ENCODE measurements around the gene TMEM255B.
"Not testable (repeated sequence)": the region's sequence is repeated elsewhere in the genome, so short reads cannot be mapped to it uniquely, and the experiment has no call there.

The TMEM255B gene

DNA sequence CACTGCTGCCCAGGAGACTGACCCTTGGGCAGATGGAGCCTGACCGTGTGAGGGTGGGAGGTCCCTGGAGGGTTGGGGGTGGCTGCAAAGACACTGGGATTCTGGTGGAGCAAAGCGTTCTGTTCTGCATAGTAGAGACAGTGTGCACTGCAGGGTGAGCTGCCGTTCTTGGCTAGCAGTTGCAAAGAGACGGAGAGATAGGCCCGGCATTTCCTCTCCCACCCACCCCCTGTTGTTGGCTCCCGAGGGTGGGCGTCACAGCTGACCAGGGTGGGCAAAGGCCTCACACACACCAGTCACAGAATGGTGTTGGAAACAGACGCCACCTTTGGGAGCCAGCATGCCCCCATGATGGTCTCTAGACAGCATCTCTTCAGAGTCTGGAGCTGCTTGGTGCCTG is 11.4 kb downstream of the TMEM255B start:
- no peak for DNase-seq

DNA sequence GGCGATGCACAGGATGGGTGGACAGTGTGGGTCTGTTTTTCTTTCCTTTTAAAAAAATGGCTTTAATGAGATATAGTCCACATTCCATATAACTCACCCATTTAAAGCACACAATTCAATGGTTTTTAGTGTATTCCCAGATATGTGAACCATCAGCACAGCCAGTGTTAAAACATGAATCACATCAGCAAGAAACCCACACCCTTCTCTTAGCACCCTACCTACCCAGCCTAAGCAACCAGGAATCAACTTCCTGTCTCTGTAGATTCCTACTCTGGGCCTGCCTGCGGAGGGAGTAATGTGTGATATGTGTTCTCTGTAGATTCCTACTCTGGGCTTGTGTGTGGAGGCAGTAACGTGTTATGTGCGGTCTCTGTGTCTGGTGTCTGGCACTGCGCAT is 11.9 kb downstream of the TMEM255B start:
- no peak for DNase-seq

DNA sequence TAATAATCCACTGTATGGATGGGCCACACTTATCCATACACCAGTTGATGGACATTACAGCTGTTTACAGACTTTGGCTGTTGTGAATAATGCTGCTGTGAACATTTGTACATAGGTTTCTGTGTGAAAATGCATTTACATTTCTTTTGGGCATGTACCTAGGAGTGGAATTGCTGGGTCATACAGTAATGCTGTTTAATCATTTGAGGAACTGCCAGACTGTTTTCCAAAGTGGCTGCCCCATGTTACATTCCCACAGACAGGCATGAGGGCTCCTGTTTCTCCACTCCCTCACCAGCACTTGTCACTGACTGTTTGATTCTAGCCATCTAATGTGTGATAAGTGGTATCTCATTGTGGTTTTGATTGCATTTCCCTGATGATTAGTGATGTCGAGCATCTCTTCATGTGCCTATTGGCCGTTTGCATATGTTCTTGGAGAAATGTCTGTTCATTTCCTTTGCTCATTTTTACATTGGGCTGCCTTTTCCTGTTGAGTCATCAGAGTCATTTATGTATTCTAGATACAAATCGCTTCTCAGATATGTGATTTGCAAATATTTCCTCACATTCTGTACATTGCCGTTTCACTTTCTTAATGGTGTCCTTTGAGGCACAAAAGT is 12.8 kb downstream of the TMEM255B start:
- DNase-seq, result no peak

DNA sequence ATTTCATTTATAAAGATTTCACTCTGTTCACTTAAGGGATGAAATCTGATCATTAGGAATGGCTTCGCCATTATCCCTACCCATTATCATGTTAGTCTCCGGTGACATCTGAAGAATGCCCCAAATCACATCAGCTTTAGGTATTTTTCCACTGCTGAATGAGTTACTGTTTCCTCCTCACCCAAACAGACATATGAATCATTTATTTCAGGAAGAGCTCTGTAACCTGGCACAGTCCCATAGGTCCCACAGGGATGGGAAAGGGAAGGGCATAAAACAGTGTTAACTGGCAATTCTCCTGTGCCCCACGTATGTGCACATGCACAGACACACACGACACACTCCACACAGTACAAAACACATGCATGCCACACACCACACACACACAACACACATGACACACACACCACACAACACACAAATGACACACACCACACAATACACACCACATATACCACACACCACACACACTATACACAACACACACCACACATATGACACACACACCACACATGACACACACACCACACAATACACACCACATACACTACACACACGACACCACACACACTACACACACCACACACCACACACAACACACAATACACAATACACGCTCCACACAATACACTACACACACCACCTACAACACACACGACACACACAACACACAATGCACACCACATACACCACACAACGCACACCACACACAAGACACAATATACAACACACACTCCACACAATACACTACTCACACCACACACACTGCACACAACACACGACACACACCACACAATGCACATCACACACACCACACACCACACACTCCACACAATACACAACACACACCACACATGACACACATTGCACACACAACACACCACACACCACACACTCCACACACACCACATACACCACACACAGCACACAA is 15.4 kb downstream of the TMEM255B start:
- DNase-seq, result no peak

DNA sequence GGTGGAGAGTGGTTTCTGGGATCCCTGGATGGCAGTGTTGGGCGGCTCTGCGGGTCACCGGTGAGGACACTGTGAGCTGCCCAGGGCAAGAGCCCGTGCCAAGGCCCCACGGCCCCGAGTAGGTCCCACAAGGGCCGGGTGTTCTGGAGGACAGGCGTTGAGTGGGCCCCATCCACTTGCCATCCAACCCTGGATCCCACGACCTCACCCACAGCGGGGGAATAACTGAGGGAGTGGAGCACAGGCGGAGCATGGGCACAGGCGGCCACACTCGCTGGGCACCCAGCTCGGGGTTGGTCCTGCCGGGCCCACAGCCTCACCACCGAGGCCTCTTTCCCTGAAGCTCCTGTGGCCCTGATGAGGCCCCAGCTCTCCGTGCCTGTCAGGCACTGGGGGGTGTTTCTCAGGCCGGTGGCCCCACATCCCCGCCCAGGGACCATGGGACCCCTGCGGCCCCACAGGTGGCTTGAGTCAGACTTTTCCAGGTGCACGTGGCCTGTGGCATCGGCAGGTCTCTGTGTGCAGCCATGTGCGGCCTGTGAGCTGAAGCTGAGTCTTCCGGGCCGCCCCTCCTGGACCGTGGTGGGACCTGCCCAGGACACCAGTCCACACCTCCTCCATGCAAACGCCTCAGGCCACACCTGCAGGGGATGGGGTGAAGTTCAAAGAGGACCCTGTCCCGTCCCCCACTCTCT is 16.6 kb downstream of the TMEM255B start:
- DNase-seq, result no peak

DNA sequence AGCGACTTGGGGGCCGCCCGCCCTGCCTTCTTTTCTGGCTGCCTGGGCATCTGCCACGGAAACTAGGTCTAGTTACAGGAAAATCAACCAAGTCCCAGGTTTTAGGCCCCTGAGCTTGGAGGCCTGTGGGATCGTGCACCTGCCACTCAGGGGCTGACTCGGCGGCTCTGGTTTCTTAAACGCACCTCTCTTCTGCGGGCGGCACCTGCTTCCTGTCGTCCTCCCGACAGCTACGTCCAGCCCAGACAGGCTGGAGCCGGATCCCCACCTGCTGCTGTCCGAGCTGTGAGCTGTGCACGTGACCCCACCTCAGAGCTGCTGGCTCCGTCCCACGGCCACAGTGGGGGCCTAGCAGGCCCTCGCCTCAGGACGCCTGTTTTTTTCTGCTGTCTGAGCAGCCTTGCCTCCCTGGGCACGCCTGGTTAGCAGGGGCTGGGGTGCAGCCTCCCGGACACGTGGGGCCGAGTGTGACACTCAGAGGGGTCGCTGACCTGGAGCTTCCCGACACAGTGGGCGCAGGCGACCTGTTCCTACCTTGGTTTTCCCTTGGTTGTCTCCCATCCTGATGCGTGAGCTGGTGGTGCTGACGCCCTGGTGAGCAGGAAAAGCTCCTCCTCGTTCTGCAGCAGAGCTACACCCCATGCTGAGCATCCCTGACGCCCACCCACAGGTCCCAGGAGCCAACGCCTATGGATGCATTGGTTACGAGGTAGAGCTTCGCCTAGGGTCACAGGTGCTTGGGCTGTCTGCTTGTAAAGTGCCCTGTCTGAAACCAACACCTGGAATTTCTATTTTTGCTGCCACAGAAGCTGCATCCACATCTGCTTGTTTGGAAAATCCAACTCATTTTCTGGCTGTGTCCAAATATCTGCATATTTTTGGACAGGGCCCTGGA is 17.5 kb downstream of the TMEM255B start:
- no peak for DNase-seq

DNA sequence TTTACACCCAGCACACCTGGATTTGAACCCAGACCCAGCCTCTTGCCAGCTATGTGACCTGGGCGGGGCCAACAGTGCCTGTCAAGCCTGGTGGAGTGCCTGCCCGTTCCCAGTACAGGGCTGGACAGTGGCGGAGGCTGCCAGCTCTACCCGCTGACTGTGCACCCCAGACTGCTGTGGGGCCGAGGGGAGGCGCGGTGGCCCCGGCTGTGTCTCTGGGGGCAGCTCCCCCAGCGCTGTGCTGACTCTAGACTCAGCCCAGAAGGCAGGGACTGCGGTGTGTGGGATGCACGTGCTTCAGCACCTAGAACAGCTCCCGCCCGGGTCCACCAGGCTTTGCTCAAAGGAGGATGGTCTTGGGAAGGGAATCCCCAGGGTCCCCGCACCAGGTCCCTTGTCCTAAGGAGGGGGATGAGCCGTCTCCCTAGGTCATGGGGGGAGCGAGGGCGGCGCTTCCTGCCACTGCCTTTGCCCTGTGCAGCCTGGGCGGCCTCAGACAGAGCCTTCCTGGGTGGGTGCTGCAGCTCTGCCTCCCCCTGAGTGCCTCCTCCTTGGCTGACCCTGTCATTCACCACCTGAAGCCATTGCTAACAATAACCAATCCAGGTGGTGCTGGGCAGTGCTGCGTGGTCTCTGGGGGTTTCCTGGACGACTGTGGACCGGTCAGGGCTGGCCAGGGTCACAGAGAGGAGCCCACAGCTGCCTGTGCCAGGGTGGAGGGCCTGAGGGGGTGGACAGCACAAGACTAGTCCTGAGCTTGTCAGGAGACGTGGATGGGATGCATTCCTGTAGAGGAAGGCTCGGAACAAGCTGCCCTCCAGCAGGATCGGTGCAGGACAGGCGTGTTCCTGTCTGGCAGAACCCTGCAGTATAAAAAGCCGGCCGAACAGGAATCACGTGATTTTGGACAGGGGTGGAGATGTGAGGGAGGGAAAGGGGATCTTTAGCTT is 18.6 kb downstream of the TMEM255B start:
- DNase-seq, result no peak

DNA sequence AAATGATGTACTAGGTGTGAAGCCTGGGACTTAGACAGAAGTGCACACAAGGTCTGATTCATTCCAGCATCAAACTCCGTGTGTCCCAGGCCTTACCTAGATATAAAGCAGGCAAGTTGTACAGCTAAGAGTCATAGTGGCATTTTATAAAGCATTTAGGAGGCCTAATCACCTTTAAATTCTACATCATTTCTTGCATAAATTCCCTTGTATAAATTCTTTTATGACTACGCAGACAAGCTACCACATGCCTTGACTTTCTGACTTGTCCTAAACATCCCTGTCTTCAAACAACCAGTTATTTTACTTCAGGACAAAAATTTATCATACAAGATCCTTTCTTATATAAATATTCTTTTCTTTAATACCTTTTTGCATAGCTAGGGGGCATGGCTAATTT is 22.5 kb downstream of the TMEM255B start:
- no peak for DNase-seq

DNA sequence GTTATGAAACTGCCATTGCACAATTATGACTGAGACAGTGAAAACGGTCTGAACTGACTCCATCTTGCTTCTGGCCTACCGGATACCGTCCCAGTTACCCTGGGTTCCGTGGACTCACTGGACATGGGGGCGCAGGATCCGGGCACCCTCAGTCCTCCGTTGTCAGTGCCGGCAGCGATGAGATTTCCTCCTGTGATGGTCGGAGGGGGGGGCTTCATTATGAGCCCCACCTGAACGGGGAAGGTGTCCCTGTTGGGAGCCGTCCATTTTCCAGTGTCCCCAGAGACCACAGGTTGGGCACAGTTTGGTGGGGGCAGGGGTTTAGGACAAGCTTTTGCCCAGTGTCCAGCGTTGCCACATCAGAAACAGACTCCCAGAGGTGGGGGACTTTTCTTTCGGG is 23.4 kb downstream of the TMEM255B start:
- DNase-seq, result no peak

DNA sequence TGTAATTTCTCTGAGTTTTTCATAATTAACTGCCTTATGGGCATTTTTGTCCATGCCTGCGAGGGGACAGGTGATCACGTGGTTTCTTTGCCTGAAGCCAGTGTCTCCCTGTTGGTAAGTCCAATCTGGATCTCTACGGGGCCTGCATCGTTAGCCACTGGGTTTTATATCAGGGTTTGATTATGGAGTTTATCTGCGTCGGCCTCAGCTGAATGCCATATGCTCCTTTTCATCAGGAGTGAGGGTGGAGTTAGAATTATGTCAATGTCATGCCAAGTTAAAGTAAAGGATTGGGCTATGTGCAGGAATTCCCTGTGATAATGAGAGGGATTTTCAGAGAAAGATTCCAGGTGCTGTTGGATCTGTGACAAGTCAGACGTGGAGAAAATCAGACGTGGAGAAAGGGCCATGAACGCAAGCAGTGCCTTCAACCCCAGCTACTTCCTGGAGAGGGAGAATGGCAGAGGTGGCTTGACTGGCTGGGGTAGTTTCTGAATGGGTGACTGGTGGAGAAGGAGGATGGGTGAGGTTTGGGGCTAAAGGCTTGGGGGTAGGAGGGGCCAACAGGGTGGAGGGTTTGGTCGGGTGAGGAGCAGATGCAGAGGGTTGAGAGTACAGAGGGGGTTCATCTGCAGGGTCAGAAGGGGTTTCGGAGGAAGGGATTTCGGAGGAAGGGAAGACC is 24.3 kb downstream of the TMEM255B start:
- DNase-seq, result no peak

DNA sequence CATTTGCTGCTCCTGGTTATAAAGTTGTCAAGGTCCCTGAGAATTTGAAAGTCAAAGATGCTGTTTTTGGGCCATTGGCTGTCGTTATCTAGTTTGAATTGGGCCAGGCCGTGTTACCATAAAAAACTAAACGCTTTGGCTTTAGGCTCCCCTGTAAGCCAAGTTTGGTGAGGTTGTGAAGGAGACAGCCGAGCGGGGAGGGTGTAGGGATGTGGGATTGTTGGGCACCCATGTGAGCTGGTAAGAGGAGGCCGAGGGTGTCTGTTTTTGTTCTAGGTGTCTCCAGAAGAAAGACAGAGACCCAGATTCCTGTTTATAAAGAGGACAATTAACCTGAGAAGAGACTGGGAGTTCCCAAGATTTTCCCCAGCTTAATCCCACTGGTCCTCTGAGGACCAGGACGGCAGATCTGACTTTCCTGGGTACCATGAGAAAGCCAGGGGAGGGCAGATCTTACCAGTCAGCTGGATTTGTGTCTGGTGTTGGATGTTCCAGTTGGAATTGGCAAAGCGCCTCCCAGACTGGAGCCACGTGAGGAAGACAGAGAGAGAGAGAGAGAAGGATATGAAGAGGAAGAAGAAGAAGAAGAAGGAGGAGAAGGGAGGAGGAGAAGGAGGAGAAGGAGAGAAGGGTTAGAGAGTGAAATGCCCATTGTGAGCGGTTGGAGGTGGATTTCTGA is 25.1 kb downstream of the TMEM255B start:
- DNase-seq, result no peak

DNA sequence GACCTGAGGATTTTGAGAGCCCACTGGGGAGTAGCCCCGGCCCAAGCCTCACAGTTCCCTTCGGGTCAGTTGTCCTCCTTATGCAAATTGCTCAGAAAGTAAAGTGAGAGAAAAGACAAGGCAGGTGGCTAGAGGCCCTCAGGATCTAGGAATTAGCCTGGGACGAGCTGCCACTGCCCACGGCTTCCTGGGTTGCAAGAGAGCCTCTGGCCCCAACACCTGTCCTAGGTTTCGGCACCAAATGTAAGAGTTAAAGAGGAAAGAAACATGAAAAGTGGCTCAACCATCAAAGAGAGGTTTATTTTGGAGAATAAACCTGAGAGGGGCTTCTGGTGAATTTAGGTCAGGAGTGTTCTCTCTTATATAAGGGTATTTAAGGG is 25.6 kb downstream of the TMEM255B start:
- no peak for DNase-seq

DNA sequence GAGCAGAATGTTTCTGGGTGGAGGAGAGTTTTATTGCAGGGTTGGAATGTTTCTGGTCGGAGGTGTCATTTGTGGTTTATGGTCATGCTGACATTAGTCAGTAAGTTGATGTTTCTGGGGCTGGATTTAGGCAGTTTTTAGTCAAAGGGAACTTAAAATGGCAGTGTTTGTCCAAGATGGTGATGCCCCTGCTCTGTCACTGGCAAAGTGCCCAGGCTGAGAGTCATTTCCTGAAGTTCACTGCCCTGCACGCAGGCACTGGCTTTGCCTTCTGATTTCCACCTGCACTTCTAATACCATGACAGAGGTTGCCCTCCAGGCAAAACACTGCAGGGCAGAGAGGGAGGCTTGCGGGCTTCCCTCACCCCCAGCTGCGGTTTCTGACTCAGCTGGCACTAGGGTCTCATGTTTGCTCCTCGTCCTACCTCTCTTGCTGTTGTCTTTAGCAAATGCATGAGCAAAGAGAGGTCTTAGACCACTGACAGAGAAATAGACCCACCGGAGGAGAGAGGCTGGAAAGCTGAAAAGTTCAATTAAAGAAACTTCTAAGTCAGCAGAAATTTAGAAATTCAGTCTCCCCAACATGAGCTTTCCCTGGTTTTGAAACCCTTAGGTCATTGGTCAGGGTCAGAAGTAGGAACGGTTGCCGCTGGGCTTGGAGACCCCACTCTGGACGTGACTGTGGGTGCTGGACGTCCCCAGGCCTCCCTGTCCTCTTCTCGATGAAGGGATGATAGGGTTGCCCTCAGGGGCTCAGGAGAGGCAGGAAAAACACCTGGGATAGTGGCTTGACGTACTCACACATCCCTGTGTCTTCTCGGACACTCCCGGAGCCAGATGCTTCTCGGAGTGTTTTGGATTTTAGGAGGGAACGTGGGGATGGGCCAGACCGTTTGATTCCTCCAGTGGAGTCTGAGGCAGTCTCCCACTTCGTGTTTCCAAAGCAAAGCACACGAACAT is 26.3 kb downstream of the TMEM255B start:
- no peak for DNase-seq

DNA sequence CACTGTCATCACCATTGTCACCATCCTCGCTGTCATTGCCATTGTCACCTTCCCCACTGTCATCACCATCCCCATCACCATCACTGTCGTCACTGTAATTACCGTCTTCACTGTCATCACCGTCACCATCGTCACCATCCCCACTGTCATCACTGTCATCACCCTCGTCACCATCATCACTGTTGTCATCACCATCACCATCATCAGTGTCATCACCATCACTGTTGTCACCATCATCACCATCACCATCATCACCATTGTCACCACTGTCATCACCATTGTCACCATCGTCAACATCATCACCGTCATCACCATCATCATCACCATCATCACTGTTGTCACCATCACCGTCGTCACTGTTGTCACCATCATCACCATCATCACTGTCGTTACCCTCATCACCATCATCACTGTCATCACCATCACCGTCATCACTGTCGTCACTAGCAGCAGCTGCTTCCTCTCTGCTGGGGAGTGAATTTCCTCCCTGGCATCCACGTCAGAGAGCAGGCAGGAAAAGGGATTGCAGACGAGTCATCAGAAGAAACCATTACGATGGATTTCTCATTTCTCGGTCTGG is 27.3 kb downstream of the TMEM255B start:
- no peak for DNase-seq

DNA sequence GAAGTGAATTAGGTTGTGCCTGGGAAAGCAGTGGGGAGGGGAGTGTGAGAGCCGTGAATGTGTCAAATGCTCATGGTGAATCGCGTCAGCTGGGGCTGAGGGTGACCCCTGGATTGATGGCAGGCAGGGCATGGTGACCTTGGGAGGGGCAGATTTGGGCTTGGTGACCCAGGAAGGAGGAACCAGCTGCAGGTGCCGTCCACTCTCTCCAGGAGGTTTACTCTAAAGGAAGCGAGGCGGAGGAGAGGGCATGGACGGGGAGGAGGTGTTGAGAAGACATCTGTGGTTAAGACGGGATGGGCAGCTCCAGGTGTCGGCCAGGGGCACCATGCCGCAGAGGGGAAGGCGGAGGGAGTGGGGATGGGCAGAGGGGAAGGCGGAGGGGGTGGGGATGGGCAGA is 28.7 kb downstream of the TMEM255B start:
- no peak for DNase-seq

DNA sequence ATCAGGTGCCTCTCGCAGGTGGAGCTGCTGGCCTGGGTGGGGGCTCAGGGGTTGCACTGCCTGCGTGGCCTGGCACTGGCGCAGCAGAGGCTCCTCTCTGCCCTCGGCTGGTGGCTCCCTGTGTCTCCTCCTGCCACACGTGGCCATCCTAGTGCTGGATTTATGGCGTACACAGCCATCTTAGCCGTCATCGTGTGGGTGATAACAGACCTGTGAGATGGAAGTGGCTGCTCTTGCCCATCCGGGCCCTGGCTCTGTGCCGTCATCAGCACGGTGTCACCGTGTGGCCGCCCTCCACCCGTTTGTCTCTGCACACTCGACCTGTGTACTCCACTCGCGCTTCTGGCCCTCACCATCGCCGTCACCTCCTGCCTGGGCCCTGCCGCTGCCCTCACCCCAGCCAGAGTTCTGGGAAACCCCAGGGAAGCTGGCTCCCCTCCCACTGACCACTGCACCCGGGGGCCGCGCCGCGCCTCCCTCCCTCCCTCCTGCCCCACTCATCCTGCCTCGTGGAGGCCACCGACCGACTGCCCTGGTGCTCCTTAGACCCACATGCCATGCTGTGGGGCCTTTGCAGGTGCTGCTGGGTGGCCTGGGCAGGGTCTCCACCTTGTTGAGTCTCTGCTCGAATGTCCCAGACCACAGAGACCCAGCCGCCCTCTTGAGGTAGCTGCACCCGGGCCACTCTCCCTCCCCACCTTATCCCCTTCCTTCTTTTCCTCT is 29.5 kb downstream of the TMEM255B start:
- DNase-seq, result no peak

DNA sequence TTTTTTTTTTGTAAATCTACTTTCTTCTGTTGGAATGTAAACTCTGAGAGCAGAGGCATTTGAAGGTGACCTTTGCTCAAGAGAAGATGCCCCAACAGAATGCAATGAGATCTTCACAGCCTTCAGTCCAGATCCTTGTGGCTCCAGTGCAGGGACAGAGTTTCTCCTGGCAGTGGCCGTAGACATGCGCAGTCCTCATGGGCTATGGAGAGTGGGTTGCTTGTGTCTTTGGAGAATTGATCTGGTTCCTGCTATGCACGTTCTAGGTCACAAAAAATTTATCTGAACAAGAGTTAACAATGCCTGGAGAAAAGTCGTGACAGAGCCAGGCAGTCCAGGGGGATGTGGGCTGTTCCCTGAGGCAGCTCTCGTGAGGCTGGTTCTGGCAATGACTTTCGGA is 30.1 kb downstream of the TMEM255B start:
- DNase-seq, result no peak

DNA sequence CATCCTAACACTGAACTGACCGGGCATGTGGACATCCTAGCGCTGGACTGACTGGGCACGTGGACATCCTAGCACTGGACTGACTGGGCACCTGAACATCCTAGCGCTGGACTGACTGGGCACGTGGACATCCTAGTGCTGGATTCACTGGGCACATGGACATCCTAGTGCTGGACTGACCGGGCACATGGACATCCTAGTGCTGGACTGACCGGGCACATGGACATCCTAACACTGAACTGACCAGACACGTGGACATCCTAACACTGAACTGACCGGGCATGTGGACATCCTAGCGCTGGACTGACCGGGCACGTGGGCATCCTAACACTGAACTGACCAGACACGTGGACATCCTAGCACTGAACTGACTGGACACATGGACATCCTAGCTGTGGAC is 30.9 kb downstream of the TMEM255B start:
- not testable (repeated sequence) for DNase-seq
